GM18909 (cell line): Measurements from ENCODE around the gene MBD3.
A peak's percentile ranks its signal among the peaks of the same experiment; 100 is the strongest.

Experiments used
- ATAC-seq: cut with Tn5 transposase; IDR thresholded peaks from one replicate; pipeline ENCODE4 v1.9.1; 2021; ENCODE audit warnings: mild to moderate bottlenecking; ENCODE audit not compliant: unreplicated experiment, poor library complexity

Gene MBD3

GRCh38 chr19:1620502-1620901 lies 27.8 kb upstream of the MBD3 start:
- no peak for ATAC-seq

DNA sequence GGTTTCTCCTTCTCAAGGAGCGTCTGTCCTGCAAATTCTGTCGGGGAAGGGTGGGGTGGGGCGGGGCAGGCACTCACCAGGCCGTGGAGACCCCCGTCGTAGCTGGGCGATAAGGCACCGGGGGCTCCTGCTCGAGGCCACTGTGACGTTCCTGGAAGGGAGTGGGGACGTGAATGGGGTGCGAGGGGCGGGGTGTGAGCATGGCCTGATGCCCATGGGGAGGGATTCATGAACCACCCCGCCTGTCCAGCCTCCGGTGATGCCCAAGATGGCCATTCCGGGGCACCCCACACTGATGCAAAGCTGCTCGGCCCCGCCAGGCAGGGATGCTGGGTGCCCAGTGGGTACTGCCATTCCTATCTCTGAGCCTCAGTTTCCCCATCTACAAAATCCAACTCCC lies 27.0 kb upstream of the MBD3 start:
- no peak for ATAC-seq

- ATAC-seq: no peak
Observed at GRCh38 chr19:1619094-1619439, 26.4 kb upstream of the MBD3 start.

DNA sequence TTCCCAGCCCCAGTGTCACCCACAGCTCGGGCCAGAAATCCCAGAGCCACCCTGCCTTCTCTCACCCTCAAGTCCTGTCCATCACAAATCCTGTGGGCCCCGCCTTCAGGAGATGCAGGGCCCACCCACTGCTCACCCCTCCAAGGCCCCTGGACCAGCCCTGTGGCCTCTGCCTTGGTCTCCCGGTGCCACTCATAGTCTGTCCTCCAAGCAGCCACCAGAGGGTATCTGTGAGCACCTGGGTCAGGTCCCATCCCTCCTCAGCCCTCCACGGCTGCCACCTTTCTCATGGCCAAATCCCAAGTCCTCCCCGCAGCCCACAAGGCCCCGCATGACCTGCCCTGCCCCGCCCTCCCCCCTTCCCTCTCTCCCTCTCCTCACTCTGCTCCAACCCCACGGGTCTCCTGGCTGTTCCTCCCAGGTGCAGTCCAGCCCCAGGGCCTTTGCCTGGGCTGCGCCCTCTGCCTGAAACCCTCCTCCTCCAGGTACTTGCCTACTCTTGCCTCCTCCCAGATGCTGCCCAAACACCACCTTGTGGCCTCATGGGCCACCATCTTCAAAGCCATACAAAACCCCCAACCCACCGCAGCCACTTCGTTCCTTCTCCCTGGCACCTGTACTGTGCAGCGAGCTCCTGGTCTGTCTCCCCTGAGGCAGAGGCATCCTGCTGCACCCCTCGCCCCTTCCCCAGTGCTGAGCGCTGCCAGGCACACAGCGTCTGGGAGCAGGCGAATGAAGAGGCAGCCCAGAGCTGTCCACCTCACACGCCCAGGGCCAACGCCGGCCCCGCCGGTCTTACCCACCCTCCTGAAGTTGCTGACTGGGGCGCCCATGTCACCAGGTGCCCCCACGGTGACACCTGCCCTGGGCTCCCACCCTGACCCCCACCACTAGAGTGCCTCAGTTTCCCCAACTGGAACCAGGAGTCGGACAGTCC lies 25.8 kb upstream of the MBD3 start:
- ATAC-seq: no peak

DNA sequence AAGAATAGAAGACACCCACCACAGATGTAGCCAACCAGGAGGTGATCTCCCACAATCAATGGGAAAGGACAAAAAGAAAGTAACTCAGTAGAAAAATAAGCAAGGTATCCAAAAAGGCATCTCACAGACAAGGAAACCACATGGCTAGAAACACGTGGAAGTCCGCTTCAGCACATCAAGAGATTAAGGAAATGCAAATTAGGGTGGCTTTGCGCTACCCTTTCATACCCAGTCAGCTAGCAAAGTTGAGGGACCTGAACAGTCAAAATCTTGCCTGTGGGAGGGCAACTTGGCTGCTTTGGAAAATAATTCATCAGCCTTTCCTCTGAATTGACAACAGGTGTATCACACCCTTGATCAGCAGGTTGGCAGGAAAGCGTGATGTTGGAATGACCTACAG lies 24.2 kb upstream of the MBD3 start:
- ATAC-seq: no peak

DNA sequence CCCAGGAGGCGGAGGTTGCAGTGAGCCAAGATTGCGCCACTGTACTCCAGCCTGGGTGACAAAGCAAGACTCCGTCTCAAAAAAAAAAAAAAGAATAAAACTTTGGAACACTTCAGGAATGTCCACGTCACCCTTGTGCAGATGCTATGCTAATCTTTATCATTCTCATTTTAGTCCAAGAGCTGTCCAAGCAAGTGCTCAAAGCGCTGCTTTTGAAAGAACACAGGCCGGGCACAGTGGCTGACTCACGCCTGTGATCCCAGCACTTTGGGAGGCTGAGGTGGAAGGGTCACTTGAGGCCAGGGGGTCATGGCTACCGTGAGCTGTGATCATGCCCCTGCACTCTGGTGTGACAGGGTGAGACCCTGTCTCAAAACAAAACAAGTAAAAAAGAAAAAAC lies 23.7 kb upstream of the MBD3 start:
- ATAC-seq: no peak

DNA sequence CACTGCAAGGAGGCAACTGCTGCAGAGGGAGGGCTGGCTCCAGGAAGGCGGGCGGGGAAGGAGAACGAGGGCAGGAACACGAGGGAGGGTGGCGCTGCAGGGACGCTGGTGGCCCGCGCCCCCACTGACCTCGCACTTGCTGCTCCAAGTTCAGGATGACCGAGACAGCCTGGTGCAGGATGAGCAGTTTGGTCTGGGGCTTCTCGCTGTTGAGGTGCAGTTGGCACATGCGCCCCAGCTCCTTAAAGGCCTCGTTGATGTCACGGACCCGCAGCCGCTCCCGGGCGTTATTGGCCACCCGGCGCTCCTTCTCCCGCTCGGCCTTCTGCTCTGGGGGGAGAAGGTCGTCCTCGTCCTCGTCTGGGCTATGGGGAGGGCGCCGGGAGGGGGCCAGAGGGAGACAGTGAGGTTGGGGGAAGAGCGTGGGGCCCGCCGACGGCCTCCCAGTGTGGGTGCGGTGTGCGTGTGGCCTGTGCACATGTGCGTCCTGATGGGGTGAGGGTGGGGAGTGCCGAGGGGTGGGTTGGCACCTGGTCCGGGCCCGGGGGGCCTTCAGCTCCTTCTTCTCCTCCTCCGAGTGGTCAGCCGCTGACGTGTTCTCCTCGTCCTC lies 22.6 kb upstream of the MBD3 start:
- no peak for ATAC-seq

GRCh38 chr19:1613808-1614570 lies 21.3 kb upstream of the MBD3 start:
- no peak for ATAC-seq

GRCh38 chr19:1613146-1613545 lies 20.5 kb upstream of the MBD3 start:
- ATAC-seq: no peak

DNA sequence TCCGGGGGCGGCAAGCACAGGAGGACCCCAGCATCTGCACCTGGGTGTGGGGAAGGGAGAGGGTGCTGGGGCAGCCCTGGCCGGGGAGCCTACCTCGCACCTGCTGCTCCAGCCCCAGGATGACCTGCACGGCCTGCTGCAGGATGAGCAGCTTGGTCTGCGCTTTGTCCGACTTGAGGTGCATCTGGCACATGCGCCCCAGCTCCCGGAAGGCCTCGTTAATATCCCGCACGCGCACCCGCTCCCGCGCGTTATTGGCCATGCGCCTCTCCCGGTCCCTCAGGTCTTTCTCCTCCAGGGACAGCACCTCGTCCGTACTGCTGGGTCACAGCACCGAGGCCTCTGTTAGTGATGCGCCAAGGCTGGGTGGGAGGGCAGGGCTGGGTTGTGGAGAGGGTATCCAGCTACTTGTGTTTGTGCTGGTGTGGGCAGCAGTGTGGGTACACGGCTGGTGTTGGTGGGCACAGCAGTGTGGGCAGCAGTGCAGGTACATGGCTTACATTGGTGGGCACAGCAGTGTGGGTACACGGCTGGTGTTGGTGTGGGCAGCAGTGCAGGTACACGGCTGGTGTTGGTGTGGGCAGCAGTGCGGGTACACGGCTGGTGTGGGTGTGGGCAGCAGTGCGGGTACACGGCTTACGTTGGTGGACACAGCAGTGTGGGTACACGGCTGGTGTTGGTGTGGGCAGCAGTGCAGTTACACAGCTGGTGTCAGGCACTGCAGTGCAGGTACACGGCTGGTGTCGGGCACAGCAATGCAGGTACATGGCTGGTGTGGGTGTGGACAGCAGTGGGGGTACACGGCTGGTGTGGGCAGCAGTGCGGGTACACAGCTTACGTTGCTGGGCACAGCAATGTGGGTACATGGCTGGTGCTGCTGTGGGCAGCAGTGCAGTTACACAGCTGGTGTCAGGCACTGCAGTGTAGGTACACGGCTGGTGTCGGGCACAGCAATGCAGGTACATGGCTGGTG lies 19.7 kb upstream of the MBD3 start:
- ATAC-seq: no peak

GRCh38 chr19:1611353-1611752 lies 18.7 kb upstream of the MBD3 start:
- ATAC-seq: no peak

- no peak for ATAC-seq
Observed at GRCh38 chr19:1610579-1610978, 17.9 kb upstream of the MBD3 start.

DNA sequence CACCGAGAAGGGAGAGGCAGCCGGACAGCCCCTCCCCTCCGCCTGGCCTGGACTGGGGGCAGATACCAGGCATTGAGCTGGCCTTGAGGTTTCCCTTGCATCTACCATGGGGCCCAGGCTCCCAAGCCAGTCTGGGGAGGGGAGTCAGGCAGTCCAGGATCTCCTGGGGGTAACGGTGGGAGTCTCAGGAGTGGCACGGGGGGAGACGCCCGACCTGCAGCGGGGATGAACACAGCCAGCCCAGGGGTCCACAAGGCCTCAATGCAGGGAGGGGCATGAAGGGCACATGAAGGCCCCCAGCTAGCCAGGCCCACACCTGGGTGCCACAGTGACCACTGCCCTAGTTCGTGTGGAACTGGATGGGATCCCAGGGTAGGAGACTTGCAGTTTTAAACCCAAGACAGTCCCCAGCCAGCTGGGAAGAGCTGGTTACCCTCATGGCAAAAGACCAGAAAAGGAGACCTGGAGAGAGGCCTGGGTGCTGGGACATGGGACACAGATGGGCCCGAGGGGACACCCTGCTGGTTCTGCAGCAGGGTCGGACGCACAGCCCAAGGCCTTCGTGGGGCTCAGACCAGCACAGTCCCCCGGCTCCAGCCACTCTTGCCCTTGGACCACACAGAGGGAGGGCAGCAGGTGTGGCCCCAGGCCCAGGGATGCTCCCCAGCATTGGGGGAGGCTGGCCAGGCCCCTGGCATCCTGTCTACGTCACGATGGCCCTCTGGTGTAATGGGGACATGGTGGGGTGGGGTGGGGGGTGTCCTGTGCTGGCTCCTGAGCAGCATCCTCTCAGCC lies 17.2 kb upstream of the MBD3 start:
- no peak for ATAC-seq

DNA sequence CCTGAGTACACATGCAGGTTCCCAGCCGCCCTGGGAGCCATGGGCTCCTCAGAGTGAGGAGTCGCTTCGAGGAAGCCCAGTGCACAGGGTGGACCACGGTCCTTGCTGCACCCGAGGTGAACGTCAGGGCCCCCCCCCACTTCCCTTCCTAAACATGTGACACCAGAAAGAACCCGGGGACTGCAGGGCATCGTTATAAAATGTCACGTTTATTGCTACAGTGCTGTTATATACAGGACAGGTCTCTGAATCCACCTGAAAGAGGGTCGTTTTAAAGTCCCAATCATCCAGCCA lies 16.4 kb upstream of the MBD3 start:
- no peak for ATAC-seq

- no peak for ATAC-seq
Observed at GRCh38 chr19:1608359-1609102, 15.9 kb upstream of the MBD3 start.

DNA sequence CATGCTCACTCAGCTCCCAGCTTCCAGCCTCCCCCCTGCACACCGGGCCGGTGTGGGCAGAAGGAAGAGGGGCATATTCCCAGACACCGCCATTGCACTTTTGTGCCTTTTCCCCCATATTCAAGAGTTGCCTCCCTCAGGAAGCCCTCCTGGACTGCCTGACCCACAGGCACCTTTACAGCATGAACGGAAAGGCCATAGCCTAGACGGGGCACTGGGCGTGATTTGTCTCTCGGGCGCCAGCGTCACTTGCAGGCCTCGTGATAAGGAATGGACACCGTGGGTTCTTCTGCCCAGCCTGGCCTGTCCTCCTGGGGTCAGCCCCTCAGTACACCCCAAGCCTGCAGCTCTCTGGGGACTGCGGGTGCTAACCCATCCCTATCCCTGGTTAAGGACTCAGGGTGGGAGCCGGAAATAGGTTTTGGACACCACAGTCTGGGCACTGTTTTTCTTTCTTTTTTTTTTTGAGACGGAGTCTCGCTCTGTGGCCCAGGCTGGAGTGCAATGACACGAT lies 13.5 kb upstream of the MBD3 start:
- no peak for ATAC-seq

- peak; percentile 89 for ATAC-seq
Observed at GRCh38 chr19:1605236-1606137, 12.8 kb upstream of the MBD3 start, which contains the start of gene UQCR11. Gene UQCR11 (minus strand): TSS chr19:1605462. CDS start chr19:1605409, 53 bp downstream.
